ENCODE results near the gene XRRA1.

The XRRA1 gene

DNA sequence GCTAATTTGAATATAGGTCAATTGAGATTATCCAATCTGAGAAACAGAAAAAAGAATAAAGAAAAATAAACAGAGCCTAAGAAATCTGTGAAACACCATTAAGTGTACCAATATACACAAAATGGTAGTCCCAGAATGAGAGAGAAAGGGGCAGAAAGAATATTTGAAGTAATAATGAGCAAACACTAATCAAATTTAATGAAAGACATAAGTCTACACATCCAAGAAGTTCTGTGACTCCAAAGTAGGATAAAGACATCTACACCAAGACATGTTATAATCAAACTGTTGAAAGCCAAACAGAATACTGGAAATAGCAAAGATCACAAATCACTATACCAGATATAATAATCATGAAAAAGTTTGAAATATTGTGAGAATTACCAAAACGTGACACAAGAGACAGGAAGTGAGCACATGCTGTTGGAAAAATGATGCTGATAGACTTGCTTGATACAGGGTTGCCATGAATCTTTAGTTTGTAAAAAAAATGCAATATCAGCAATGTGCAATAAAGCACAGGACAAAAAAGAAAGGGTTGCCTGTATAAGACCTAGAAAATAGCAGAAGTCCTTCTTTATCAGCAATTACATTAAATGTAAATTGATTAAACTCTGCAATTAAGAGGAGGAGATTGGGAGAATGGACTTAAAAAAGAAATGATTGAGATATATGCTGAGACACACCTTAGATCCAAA lies 124.5 kb downstream of the XRRA1 start:
- DNase-seq = no peak

DNA sequence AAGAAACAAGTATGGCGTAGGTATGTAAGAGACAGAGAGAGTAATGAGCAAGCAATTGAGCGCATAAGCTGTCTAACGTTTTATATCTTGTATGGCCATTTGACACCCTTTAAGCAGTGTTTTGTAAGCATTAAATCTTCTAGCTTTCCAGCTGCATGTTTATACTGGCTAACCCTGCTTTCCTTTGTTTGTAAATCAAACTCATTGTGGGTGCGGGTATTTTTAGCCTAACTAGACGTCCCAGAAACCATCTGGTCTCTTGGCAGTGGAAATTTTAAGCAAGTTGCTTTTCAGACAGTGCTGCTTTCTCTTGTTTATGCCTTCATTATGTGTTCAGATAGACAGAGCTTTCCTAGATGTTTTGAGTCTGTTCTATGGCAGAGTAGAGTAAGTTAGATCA lies 126.7 kb downstream of the XRRA1 start:
- no peak for DNase-seq

DNA sequence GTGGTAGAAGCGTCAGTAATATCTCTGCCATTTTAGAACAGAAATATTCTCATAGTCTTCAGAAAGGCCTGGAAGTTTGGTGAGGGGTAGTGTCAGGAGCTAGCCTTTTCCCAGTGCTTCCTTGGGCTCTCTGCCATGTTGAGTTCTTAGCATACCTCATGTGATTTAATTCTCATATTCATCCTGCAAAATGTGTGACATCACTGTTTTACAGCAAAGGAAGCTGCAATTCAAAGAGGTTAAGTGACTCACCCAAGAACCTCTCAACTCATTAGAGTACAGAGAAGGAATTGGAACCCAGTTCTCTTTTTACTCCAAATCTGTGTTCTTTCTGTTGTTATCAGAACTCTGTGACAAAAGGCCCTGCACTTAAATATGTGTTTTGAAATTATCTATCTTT lies 128.1 kb downstream of the XRRA1 start:
- DNase-seq = no peak

DNA sequence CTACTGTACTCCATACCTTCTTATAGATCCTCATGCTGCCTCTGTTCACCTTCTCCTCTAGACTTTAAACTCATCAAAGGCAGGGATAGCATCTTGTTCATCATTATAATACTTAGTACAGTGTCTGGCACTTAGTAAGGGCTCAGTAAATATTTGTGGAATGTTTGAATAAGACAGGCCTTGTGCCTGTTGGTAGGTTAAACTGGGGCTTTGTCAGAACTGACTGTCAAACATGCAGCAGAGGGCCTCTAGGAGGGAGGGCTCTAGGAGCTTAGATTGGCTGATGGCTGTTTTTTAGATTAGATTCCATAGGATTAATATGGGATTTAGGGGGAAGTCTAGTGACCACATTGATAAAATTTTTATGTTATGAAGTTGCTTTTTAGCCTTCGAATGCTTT lies 129.5 kb downstream of the XRRA1 start:
- no peak for DNase-seq

DNA sequence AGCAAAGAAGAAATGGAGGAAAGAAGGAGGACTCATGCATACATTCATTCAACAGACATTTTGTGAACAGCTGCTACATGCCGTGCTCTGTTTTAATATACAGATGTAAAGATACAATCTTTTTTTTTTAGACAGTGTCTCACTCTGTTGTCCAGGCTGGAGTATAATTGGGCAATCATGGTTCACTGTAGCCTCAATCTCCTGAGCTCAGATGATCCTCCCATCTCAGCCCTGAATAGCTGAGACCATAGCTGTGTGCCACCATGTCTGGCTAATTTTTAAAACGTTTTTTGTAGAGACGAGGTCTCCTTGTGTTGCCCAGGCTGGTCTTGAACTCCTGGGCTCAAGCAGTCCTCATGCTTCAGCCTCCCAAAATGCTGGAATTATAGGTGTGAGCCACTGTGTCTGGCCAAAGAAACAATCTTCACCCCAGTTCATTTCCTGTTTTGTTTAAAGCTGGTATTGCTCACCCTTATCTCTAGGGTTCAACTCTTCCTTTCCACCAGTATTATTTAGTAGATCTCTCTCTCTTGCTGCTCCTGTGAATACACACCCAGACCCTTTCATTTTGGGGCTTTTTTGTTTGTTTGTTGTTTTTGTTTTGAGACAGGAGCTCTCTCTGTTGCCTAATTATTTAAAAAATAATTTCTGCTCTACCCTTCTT lies 130.5 kb downstream of the XRRA1 start:
- no peak for DNase-seq

DNA sequence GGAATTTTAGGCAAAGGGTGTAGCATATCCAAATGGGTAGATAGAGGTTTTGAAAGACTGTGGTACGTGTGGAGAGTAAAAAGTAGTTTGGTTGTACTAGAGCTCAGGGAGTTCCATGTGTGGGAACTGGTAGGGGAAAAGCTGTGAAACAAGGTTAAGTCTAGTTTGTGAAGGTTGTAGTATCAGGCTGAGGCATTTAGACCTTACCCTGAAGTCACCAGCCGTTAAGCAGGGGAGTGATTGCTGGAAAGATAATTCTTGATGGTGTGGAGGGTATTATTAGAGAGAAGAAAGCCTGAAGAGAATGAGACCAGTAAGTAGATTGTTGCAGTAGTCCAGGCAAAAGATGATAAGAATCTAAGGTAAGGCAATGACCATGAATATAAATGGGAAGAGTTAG lies 132.2 kb downstream of the XRRA1 start:
- DNase-seq = no peak

DNA sequence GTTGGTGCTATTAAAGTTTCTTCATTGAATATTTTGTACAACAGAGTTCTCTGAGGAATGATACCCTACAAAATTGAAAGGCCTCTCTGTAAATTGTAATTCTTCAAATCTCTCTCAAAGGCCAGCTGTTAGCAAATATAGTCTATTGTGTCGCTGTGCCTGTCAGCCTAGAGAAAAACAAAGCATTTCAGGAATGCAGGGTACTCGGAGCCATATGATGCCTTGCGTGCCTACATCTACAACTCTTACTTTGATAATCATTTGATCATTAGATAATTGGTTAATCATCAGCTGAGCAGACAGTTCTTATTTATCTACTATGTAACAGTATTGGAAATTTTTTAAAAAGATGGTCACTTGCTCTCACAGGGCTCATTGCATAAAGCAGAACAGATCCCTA lies 132.9 kb downstream of the XRRA1 start:
- DNase-seq = no peak

DNA sequence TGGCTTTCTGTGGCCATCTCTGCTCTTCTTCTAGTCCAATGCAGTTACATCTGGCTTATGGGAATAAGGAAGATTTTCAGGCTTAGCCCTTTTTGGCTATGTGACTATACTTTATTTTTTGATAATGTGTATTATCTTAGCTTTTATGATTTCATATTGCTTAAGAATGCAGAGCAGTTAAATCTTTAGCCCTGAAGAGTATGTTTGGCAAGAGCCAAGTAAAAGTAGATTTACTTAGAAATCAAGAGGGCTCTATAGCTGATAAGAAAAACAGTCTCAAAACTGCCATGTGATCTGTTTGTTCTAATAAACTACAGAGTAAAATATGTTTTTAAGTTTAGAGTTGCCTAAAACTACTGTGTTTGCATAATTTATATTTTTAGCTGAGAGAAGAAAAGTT lies 139.1 kb downstream of the XRRA1 start:
- DNase-seq = no peak

DNA sequence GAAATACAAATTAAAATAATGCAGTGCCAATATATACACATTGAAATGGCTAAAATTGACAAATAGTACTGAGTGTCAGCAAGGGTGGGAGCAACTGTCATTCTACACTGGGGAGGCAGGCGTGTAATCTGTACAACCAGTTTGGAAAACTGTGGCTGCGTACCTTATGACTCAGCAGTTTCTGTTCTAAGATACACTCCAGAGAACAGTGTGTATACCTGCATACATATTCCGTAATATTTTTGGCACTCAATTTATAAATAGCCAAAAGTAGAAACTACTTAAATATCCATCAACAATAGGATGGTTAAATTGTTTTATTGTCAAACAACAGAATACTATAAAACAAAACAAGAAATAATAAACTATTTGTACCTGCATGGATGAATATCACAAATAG lies 142.6 kb downstream of the XRRA1 start:
- DNase-seq = no peak

DNA sequence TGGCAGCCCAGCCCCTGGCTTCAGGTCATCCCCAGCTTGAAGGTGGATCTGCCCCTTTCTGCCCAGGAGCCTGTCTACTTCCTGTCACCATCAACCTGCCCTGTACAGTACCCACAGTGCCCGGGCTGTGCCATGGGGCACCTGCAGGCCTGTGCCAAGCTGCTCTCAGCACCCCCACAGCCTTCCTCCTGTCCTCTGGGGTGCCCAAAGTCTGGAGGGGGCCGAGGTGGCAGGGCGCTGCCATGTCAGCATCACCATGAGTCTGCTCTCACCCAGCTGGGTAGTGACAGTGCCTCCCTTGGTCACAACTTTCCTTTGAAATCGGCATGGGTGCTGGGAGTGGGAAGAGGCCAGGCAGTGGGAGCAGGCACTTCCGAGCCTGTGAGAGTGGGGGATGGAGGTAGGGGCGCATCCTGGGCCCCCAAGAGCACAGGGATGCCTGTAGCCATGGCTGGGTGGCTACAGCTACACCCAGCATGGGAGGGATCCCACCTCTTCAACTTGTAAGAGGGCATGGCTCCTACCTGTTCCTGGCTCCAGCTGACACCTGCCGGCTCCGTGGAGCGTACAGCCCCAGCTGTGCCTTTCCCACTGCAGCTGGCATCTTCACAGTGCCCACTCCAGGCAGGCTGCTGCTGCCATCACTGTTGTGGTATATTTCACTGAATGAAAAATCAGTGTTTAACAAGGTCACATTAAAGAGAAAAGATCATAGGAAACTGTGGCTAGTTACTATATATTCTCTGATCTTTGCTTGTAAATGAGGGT lies 157.4 kb downstream of the XRRA1 start:
- DNase-seq = no peak

Data from DMS 273 treated with DMSO at 0.1 percent for 48 hours (cell line).